ENCODE results near the gene GTF2F2. TPM values are rescaled to one million over a fixed set of nuclear protein-coding genes. Genes with fewer than 3 reads are reported as not detected.

The GTF2F2 gene
- total RNA-seq, 2 donors from 2014 or later = 18.7 to 20.5 TPM

DNA sequence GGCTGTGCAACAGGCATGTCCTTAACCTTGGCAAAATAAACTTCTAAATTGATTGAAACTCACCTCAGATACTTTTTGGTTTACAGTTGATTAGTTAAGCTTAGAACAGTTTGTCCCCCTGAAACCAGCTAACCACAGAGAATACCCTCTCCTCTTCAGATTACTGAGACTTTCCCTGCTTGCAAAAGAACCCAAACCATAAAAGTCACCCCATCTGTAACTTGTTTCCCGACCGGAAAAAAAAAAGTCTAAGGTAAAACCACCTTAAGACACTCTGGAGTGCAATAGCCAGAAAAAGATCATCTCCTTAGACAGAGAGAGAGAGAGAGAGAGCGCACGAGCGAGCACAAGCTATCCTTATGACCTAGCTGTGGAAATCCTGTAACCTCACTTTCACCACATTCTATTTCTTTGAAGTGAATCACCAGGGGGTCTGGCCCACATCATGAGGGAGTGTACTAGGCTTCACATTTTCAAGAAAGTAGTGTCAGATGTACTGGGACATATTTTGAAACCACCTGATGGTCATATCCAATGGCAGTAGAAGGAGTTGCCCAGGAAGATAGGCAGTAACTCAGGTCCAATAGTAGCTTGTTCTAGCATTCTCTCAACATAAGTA lies 11.1 kb upstream of the GTF2F2 start:
- Histone ChIP-seq H3K27me3 (no peaks in the 10 kb centered on the region), H3K9ac (ENCODE audit: low read depth in 2 of 2, low read length in 2 of 2) (no peak overlapping the region), H3K27ac (no peak overlapping the region), H3K4me1 (no peaks in the 10 kb centered on the region), H3K9me3 (no peaks in the 10 kb centered on the region), H3K36me3 (no peaks in the 10 kb centered on the region), H3K4me3 (no peak overlapping the region)
- intact Hi-C loops (cut with DNase I) = no loop called here
- no peak for DNase-seq
- TF ChIP-seq, protein P1, sequence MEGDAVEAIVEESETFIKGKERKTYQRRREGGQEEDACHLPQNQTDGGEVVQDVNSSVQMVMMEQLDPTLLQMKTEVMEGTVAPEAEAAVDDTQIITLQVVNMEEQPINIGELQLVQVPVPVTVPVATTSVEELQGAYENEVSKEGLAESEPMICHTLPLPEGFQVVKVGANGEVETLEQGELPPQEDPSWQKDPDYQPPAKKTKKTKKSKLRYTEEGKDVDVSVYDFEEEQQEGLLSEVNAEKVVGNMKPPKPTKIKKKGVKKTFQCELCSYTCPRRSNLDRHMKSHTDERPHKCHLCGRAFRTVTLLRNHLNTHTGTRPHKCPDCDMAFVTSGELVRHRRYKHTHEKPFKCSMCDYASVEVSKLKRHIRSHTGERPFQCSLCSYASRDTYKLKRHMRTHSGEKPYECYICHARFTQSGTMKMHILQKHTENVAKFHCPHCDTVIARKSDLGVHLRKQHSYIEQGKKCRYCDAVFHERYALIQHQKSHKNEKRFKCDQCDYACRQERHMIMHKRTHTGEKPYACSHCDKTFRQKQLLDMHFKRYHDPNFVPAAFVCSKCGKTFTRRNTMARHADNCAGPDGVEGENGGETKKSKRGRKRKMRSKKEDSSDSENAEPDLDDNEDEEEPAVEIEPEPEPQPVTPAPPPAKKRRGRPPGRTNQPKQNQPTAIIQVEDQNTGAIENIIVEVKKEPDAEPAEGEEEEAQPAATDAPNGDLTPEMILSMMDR (IDR thresholded peaks at IDR 0.05) = no peak

GRCh38 chr13:45113233-45114224 lies 6.8 kb upstream of the GTF2F2 start:
- Histone ChIP-seq H3K9ac (ENCODE audit: low read depth in 2 of 2, low read length in 2 of 2) (no peak overlapping the region), H3K9me3 (no peaks in the 10 kb centered on the region), H3K4me3 (no peak overlapping the region), H3K36me3 (no peaks in the 10 kb centered on the region), H3K27me3 (no peaks in the 10 kb centered on the region), H3K4me1 (no peaks in the 10 kb centered on the region), H3K27ac (no peak overlapping the region)
- DNase-seq = no peak
- TF ChIP-seq, protein P1 (IDR thresholded peaks at IDR 0.05) = no peak
- intact Hi-C loops (cut with DNase I) = no loop called here

DNA sequence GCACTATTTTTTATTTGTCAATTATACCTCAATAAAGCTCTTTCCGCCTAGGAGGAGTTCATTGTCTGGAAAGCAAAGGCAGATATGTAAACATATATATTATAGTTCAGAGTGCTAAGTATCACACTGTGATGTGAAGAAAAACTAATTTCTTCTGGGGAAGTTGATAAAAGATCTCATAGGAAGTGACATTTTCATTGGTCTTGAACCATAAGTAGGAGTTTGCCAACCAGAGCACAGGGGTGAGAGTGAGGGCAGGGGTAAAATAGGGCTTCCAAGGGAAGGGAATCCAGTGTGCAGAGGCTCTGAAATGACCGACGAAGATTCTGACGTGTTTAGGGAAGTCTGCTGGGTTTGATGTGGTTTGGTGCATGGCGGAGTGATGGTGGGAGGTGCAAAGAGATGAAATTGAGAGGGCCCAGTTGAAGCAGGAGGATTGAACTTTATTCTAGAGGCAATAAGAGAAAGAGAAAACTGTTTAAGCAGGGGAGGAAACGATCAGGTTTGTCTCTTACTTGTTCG lies 780 bp upstream of the GTF2F2 start:
- Histone ChIP-seq H3K4me3 (peak overlapping the region; percentile 81), H3K4me1 (peaks cover 11% of the 10 kb centered on the region), H3K27me3 (no peaks in the 10 kb centered on the region), H3K9ac (ENCODE audit: low read depth in 2 of 2, low read length in 2 of 2) (peak overlapping the region; percentile 48 to 93), H3K27ac (peak overlapping the region; percentile 72), H3K9me3 (no peaks in the 10 kb centered on the region), H3K36me3 (no peaks in the 10 kb centered on the region)
- TF ChIP-seq, protein P1 (IDR thresholded peaks at IDR 0.05) = no peak
- peak; percentile 42 for DNase-seq
- intact Hi-C loops (cut with DNase I) = no loop called here

- Histone ChIP-seq H3K4me1 (peaks cover 11% of the 10 kb centered on the region), H3K4me3 (peak overlapping the region; percentile 81), H3K36me3 (no peaks in the 10 kb centered on the region), H3K9me3 (no peaks in the 10 kb centered on the region), H3K27ac (peak overlapping the region; percentile 72), H3K27me3 (no peaks in the 10 kb centered on the region), H3K9ac (ENCODE audit: low read depth in 2 of 2, low read length in 2 of 2) (peak overlapping the region; percentile 81 to 93)
- intact Hi-C loops (cut with DNase I) = no loop called here
- TF ChIP-seq, protein P1 (IDR thresholded peaks at IDR 0.05) = no peak
- DNase-seq = no peak
Observed at GRCh38 chr13:45120967-45121831, 889 bp downstream of the GTF2F2 start.

GRCh38 chr13:45122941-45123340 lies 2.6 kb downstream of the GTF2F2 start:
- no peak for DNase-seq
- intact Hi-C loops (cut with DNase I) = no loop called here
- H3K4me1 ChIP-seq = peaks cover 11% of the 10 kb centered on the region

More at GRCh38 chr13:45122941-45123340, 2.6 kb downstream of the GTF2F2 start:
- no peaks in the 10 kb centered on the region for H3K27me3 ChIP-seq
- TF ChIP-seq, protein P1 (IDR thresholded peaks at IDR 0.05) = no peak
- H3K4me3 ChIP-seq = no peak overlapping the region
- no peak overlapping the region for H3K9ac ChIP-seq (ENCODE audit: low read depth in 2 of 2, low read length in 2 of 2)
- no peaks in the 10 kb centered on the region for H3K36me3 ChIP-seq
- H3K9me3 ChIP-seq = no peaks in the 10 kb centered on the region
- no peak overlapping the region for H3K27ac ChIP-seq

All from colonic mucosa (tissue), 4 donors.